Motor neuron (in vitro differentiated cells): ENCODE data around the gene THSD4. TPM values are rescaled to one million over a fixed set of nuclear protein-coding genes. Genes with fewer than 3 reads are reported as not detected.
A peak's percentile ranks its signal among the peaks of the same experiment; 100 is the strongest.
"Not testable (repeated sequence)": the region's sequence is repeated elsewhere in the genome, so short reads cannot be mapped to it uniquely, and the experiment has no call there.

Source experiments
- ATAC-seq, 8 experiments: fragments of 200-7000 bp; cut with Tn5 transposase; replicated peaks in 6 of 8; 2 replicates each; pipeline ENCODE4 v1.8.0; 2021; ENCODE audit warnings: mild to moderate bottlenecking in 8 of 8, moderate library complexity in 8 of 8
- H3K27ac ChIP-seq, 2 donors: fragments of 250-450 bp; sonication (Bioruptor Pico); 2 replicates each; pipeline ENCODE4 v1.9.0; 2021; ENCODE audit warnings: antibody characterized with exemption in 2 of 2, mild to moderate bottlenecking in 2 of 2, moderate library complexity in 1 of 2
- H3K4me1 ChIP-seq, 2 donors: fragments of 250-450 bp; sonication (Bioruptor Pico); replicated peaks in 1 of 2; 2 replicates each; pipeline ENCODE4 v1.6.1; 2021; ENCODE audit warnings: antibody characterized with exemption in 2 of 2, mild to moderate bottlenecking in 2 of 2, moderate library complexity in 1 of 2
- H3K4me3 ChIP-seq, 5 donors: fragments of 250-450 bp; sonication (Bioruptor Pico); 2 replicates each; pipeline ENCODE4 v1.9.0; 2021; ENCODE audit warnings: antibody characterized with exemption in 5 of 5, mild to moderate bottlenecking in 5 of 5, moderate library complexity in 4 of 5
- WGBS, 10 experiments: fragments of 450-650 bp; shearing (Covaris generic); methylation state at CpG; one replicate each; pipeline ENCODE4 v1.0.0; 2022; 5-methylcytosine and 5-hydroxymethylcytosine counted together
- in situ Hi-C, 9 experiments: fragments of 400-800 bp; cut with MboI; loops; one replicate each; pipeline ENCODE4 v1.15.0; 2021; ENCODE audit warnings: low sequenced_read_pairs in 9 of 9, low pct_unique_long_range_greater_than_20kb in 2 of 9; ENCODE audit not compliant: unreplicated experiment in 9 of 9
- total RNA-seq, 8 experiments: library from RNA; unstranded; fragments of 300-600 nt; gene quantifications; 2 replicates each; pipeline versions ENCODE4 v1.2.3 to v1.2.4, GENCODE V29; 2022

The THSD4 gene
- total RNA-seq, 8 experiments from 2014 or later = 1.3 to 28.4 (median 6.7) TPM

- ATAC-seq = no peak
- WGBS, 10 experiments = 2 to 84% (median 39%) methylated on average over 1 to 10 of the region's 13 CpGs
- Histone ChIP-seq H3K27ac (no peak overlapping the region), H3K4me1 (peaks cover 0 to 22% of the 10 kb centered on the region in 2 donors), H3K4me3 (peak overlapping the region; percentile 51 to 86 (median 57))
- in situ Hi-C loops = loop anchor here in 3 of 9 experiments (10.0 to 25.0 kb wide), 3 partner anchors 318 to 328 kb away; no protein-coding TSS in a partner anchor
These were observed 1.1 kb downstream of the THSD4 start for GRCh38 chr15:71116366-71116765.

GRCh38 chr15:71116942-71117341 is 1.7 kb downstream of the THSD4 start:
- H3K4me3 ChIP-seq = no peak overlapping the region

GRCh38 chr15:71117714-71118305 is 2.5 kb downstream of the THSD4 start:
- Histone ChIP-seq H3K27ac (no peak overlapping the region), H3K4me3 (no peak overlapping the region), H3K4me1 (peaks cover 0 to 15% of the 10 kb centered on the region in 2 donors)
- WGBS, 10 experiments = 20 to 85% (median 71%) methylated on average over 1 to 7 of the region's 7 CpGs; no CpG with 5 or more reads in 2 of the 10 experiments
- ATAC-seq = peak in 1 of 8 experiments; percentile 54
- in situ Hi-C loops = loop anchor here in 3 of 9 experiments (10.0 to 25.0 kb wide), 3 partner anchors 317 to 327 kb away; no protein-coding TSS in a partner anchor

More at GRCh38 chr15:71116942-71117341, 1.7 kb downstream of the THSD4 start:
- in situ Hi-C loops = loop anchor here in 3 of 9 experiments (10.0 to 25.0 kb wide), 3 partner anchors 318 to 328 kb away; no protein-coding TSS in a partner anchor
- H3K4me1 ChIP-seq = peaks cover 0 to 16% of the 10 kb centered on the region in 2 donors
- WGBS, 10 experiments = 50 to 88% (median 81%) methylated on average over 1 to 3 of the region's 3 CpGs; no CpG with 5 or more reads in 4 of the 10 experiments
- no peak for ATAC-seq
- H3K27ac ChIP-seq = no peak overlapping the region

DNA sequence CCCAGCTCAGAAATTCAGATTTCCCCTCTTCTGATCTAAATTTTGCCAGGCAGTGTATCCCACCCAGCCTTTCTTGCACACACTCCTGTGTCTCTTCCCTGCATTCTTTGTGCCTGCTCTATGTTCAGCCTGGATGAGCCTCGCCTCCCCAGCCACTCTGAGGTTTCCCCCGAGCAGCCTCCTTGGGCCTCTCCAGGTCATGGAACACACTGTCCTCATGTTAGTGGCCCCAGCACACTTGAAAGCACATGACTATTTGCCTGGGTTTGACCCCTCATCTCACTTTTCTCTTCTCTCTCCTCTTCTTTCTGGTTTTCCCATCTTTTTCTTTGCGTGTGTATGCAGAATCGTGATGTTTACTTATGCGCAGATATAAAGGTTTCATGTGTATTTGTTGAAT is 3.1 kb downstream of the THSD4 start:
- ATAC-seq = no peak
- WGBS, 10 experiments = 87 to 100% (median 93%) methylated on average over 2 to 4 of the region's 5 CpGs; no CpG with 5 or more reads in 2 of the 10 experiments
- Histone ChIP-seq H3K4me1 (peaks cover 0 to 15% of the 10 kb centered on the region in 2 donors), H3K4me3 (no peak overlapping the region), H3K27ac (no peak overlapping the region)
- in situ Hi-C loops = loop anchor here in 3 of 9 experiments (10.0 to 25.0 kb wide), 3 partner anchors 316 to 326 kb away; no protein-coding TSS in a partner anchor

GRCh38 chr15:71118881-71119632 is 3.8 kb downstream of the THSD4 start:
- H3K4me3 ChIP-seq = no peak overlapping the region
- no peak overlapping the region for H3K27ac ChIP-seq
- 31 to 100% (median 92%) methylated on average over 1 to 8 of the region's 11 CpGs for WGBS, 10 experiments
- in situ Hi-C loops = loop anchor here in 3 of 9 experiments (10.0 to 25.0 kb wide), 3 partner anchors 316 to 326 kb away; no protein-coding TSS in a partner anchor
- no peak for ATAC-seq
- peaks cover 0 to 15% of the 10 kb centered on the region in 2 donors for H3K4me1 ChIP-seq

GRCh38 chr15:71120428-71120944 is 5.2 kb downstream of the THSD4 start:
- Histone ChIP-seq H3K4me3 (no peak overlapping the region), H3K4me1 (peaks cover 0 to 15% of the 10 kb centered on the region in 2 donors), H3K27ac (no peak overlapping the region)
- in situ Hi-C loops = loop anchor here in 1 of 9 experiments (25.0 kb wide), 1 partner anchor 317 kb away; no protein-coding TSS in a partner anchor
- WGBS, 10 experiments = 17 to 100% (median 77%) methylated on average over 1 to 8 of the region's 8 CpGs; no CpG with 5 or more reads in 3 of the 10 experiments
- ATAC-seq = no peak

DNA sequence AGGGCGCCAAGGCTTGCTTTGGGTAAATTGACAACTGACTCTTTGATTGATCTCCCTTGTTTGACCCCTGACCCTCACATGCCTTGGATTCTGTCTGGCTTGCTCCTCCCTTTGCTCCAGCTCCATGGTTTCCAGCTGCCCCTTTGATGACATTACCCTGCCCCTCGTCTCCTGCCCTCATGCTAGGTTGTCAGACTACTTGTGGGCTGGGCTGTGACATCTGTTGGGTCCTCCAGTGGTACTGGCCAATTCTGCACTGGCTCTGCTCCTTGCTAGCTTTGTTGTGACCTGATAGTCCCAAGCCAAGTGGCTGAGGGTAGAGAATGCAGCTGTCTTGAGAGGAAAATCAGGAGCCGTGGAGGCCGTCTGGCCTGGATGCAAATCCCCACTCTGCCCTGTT is 6.2 kb downstream of the THSD4 start:
- no peak for ATAC-seq
- in situ Hi-C loops = loop anchor here in 1 of 9 experiments (25.0 kb wide), 1 partner anchor 316 kb away; no protein-coding TSS in a partner anchor
- no peak overlapping the region for H3K4me3 ChIP-seq

DNA sequence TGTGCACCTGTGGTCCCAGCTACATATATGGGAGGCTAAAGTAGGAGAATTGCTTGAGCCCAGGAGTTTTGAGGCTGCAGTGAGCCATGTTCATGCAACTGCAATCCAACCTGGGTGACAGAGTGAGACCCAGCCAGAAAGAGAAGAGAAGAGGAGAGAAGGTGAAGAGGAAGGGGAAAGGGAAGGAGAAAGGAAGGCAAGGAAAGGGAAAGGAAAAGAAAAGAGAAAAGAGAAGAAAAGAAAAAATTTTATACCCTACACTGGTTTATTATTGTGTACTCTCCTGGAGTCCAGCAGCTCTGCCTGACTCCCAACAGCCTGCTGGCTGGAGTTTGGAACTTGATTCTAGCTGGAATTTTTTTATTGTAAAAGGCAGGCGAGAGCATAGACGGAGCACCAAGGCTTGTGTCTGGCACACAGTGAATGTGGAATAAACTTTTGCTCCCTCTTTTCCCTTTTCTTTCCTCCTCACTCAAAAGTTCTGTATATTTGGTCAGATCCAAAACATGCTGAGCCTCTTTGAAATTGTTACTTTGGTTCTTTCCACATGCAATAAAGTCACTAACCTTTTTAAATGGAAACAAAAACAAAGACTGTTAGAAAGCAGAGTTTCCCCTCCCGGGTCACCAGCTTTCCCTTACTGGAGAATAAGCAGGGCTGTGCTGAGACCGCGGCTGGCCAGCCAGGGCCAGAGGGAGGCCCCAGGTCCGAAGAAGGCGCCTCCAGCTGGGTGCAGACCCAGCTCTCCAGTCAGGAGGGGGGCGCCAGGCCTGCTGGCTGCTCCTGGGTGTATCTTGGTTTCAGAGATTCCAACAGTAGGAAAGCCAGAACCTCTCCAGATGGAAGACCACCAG is 9.9 kb downstream of the THSD4 start:
- Histone ChIP-seq H3K4me3 (no peak overlapping the region), H3K27ac (no peak overlapping the region), H3K4me1 (peaks cover 0 to 6% of the 10 kb centered on the region in 2 donors)
- peak in 1 of 8 experiments; percentile 34 for ATAC-seq
- in situ Hi-C loops = loop anchor here in 1 of 9 experiments (25.0 kb wide), 1 partner anchor 312 kb away; no protein-coding TSS in a partner anchor
- 51 to 100% (median 86%) methylated on average over 1 to 3 of the region's 8 CpGs for WGBS, 10 experiments

More for the DNA sequence above, 6.2 kb downstream of the THSD4 start:
- WGBS, 10 experiments = 40 to 100% (median 70%) methylated on average over 1 to 2 of the region's 4 CpGs; no CpG with 5 or more reads in 4 of the 10 experiments
- H3K4me1 ChIP-seq = peaks cover 0 to 15% of the 10 kb centered on the region in 2 donors
- H3K27ac ChIP-seq = no peak overlapping the region

DNA sequence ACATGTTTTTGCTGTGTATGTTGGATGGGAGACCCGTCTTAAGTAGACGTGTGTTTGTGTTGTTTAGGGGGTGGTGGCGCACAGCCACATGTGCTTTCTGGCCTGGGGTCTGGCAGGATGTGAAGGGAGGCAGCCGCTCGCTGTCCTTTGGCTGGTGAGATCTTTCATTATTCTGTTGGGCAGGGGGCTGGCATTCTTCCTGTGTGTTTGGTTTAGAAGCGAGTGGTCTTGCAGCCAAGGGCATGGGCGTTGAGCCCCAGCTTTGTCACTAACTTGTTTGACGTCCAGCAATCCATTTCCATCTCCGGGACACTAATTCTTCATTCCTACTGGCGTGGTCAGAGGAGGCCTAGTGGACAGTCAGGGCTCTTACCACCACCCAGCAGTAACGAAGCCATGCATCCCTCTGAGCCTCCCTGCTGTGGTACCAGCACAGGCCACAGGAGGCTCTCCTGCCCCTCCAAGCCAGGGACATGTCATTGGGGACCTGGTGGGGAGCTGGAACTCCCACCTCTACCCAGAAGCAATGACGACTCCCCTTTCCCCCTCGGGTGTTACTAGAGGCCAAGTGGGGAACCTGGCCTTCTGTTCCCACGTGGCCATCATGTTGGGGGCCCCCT is 10.7 kb downstream of the THSD4 start:
- Histone ChIP-seq H3K4me3 (no peak overlapping the region), H3K27ac (no peak overlapping the region), H3K4me1 (peaks cover 0 to 2% of the 10 kb centered on the region in 2 donors)
- in situ Hi-C loops = no loop called here
- WGBS, 10 experiments = 58 to 100% (median 80%) methylated on average over 1 to 10 of the region's 14 CpGs; no CpG with 5 or more reads in 2 of the 10 experiments
- peak in 3 of 8 experiments; percentile 22 to 54 (median 33) for ATAC-seq

DNA sequence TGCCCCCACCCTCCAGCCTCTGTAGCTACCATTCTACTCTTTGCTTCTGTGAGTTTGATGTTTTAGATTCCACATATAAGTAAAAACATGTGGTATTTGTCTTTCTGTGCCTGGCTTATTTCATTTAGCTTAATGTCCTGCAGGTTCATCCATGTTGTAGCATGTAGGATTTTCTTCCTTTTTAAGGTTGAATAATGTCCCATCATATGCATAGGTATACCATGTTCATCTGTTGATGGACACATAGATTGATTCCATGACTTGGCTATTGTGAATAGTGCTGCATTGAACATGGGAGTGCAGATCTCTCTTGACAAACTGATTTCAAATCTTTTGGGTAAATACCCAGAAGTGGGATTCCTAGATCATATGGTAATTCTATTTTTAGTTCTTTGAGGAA is 11.8 kb downstream of the THSD4 start:
- Histone ChIP-seq H3K4me3 (no peak overlapping the region), H3K4me1 (no peaks in the 10 kb centered on the region), H3K27ac (no peak overlapping the region)
- ATAC-seq = no peak
- in situ Hi-C loops = no loop called here

DNA sequence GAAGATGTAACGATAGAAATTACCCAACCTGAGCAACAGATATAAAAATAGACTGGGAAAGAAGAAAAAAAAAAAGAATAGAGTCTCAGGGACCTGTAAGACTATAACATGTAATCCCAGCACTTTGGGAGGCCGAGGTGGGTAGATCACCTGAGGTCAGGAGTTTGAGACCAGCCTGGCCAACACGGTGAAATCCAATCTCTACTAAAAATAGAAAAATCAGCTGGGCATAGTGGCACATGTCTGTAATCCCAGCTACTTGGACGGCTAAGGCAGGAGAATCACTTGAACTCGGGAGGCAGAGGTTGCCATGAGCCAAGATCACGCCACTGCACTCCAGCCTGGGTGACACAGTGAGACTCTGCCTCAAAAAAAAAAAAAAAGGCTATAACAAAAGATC is 12.9 kb downstream of the THSD4 start:
- H3K27ac ChIP-seq, H3K4me3 ChIP-seq, in situ Hi-C loops, ATAC-seq, H3K4me1 ChIP-seq: not testable (repeated sequence)
- 31 to 93% (median 86%) methylated on average over 2 to 6 of the region's 6 CpGs for WGBS, 10 experiments
